Hematopoietic multipotent progenitor cell treated with erythropoietin and hydrocortisone succinate and interleukin-3 and kit ligand, for 17 days (in vitro differentiated cells): Measurements from ENCODE around the gene E4F1.
"Not testable (repeated sequence)": the region's sequence is repeated elsewhere in the genome, so short reads cannot be mapped to it uniquely, and the experiment has no call there.

Experiments
- DNase-seq: peaks from one replicate; pipeline ENCODE4 v3.0.0-alpha.2; 2015; ENCODE audit warnings: low spot score

E4F1 gene

DNA sequence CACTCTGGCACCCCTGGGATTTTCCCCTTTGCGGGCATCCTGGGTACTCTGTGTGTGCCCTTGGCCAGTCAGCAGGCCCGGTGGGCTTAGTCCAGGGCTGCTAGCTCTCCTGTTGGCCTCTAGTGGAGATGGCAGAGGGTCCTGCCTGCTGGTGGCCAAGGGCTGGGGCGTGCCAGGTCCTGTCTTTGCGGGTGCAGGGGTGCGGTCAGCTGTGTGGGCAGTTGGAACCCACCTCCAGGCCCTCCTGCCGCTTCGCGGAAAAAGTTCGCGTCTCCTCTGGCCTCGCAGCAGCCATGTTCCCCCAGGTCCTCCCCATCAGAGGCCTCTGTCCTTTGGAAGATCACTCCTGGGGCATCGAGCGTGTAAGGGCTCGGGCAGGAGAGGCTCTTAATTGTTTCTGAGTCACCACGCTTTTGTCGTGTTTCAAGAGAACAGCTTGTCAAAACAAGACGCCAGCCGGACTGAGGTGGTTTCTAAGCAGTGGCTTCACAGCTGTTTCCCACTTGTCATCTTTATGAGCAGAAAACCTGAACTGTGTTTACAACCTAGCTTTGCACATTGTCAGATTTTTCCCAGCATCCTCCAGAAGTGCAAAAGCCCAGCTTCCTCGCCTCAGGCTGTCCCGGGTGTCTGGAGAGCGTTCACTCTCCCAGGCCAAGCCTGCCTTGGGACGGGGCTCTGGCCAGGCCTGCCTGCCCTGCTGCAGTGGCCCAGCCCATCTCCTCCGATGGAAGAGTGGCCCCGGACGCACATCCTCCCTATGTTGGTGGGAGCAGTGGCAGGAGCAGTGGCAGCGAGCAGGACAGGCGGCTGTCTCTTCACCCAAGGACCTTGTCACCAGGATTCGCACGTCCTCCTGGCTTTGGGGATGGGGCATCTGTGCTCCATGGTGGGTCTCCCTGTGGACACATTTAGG lies 7.9 kb downstream of the E4F1 start:
- DNase-seq: no peak

GRCh38 chr16:2232094-2232990 lies 9.0 kb downstream of the E4F1 start:
- DNase-seq: no peak

DNA sequence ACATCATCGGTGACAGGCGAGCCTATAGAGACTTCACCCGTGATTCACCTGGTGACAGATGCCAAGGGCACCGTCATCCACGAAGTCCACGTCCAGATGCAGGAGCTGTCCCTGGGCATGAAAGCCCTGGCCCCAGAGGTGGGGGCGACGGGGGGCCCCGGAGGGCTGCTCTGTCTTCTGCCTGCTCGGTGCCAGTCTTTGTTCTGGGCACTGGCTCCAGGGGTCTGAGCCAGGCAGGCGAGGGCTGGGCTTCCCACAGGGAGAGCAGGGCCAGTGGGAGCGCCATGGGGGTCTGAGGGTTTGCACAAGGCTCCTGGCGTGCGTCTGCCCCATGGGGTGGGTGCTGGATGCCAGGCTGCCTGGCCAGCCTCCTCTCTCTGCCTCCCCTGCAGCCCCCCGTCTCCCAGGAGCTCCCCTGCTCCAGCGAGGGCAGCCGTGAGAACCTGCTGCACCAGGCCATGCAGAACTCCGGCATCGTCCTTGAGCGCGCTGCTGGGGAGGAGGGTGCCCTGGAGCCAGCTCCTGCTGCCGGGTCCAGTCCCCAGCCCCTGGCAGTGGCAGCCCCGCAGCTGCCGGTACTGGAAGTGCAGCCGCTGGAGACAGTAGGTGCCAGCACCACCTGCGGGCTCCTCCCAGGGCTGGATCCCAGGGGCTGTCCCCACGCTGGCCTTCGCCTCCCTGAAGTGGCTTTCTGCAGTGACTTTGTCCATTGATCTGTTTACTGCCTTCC lies 9.8 kb downstream of the E4F1 start:
- no peak for DNase-seq

GRCh38 chr16:2233872-2234812 lies 10.8 kb downstream of the E4F1 start:
- no peak for DNase-seq

DNA sequence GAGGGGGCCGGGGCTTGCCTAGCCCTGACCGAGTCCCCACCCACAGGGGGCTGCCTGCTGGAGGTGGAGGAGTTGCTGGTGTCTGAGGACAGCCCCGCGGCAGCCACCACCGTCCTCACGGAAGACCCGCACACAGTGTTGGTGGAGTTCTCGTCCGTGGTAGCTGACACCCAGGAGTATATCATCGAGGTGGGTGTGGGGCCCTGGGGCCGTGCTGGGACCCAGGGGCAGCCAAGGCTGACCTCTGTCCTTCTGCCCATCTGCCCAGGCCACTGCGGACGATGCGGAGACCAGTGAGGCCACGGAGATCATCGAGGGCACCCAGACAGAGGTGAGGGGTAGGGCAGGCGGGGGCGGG lies 11.4 kb downstream of the E4F1 start:
- no peak for DNase-seq

DNA sequence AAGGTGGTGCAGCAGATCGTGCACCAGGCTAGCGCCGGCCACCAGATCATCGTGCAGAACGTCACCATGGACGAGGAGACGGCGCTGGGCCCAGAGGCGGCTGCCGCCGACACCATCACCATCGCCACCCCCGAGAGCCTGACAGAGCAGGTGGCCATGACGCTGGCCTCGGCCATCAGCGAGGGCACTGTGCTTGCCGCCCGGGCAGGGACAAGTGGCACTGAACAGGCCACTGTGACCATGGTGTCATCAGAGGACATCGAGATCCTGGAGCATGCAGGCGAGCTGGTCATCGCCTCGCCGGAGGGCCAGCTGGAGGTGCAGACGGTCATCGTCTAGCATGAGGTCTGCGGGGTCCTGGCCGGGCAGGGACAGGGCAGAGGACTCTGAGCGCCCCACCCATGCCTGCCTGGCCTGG lies 11.9 kb downstream of the E4F1 start:
- DNase-seq: no peak

GRCh38 chr16:2235695-2236336 lies 12.4 kb downstream of the E4F1 start:
- DNase-seq: no peak

- no peak for DNase-seq
These were observed 13.1 kb downstream of the E4F1 start, which contains the start of gene DNASE1L2 for GRCh38 chr16:2236337-2237101. DNASE1L2 (plus strand) TSS chr16:2236444; CDS start chr16:2236817, 373 bp downstream.

GRCh38 chr16:2237102-2237482 lies 13.7 kb downstream of the E4F1 start:
- DNase-seq: no peak

DNA sequence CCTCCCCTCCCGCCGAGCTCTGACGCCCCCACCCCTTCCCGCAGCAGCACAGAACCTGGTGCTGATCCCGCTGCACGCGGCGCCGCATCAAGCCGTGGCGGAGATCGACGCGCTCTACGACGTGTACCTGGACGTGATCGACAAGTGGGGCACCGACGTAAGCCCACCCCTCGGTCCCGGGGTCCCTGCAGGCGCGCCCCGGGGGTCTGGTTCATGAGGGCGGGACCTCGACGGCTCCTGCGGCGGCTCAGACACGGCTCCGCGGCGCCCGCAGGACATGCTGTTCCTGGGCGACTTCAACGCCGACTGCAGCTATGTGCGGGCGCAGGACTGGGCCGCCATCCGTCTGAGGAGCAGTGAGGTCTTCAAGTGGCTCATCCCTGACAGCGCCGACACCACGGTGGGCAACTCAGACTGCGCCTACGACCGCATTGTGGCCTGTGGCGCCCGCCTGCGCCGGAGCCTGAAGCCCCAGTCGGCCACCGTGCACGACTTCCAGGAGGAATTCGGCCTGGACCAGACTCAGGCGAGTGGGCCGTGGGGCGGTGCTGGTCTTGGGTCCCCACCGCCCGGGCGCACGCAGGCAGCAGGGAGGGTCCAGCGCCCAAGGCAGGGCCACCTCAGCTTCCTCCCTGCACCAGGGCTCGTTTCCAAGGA lies 14.2 kb downstream of the E4F1 start:
- no peak for DNase-seq

- DNase-seq: no peak
These were observed 14.9 kb downstream of the E4F1 start for GRCh38 chr16:2238150-2238837.

DNA sequence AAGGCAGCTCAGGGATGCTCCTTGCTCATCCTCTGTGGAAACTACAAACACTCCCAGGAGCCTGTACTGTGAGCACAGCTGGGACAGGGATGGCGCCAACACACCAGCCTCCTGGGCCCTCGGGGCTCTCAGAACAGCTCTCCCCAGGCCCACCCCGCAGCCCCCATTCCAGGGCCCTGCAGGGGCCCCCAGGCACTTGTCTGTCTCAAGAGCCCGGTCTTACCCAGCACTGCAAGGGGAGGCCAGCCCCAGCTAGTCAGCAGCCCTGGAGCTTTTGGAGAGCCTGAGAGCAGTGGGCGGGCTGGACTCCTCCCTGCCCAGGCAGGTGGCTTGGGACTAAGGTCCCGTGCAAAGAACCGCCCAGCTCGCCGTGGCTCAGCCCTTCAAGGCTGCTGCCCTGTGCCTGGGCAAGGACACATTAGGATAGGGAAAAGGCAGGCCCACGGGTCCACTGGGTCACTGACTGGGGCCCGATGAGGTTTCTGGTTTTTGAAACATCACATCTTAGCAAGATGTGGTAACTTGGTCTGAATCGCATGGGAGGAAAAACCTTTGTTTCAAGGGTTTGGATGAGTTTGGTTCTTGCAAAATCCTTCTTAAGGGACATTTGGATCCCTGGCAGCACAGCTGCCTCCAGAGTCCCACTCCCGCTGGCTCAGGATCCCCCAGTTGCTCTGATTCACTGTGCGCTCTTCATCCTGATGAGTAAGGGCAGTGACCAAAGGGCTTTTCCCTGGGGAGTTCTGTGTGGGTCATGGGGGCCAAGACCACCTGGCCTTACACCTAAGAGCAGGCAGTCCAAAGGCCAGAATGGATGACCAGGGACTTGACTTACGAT lies 15.7 kb downstream of the E4F1 start:
- no peak for DNase-seq

- DNase-seq: not testable (repeated sequence)
These were observed 16.9 kb downstream of the E4F1 start for GRCh38 chr16:2240331-2240730.

DNA sequence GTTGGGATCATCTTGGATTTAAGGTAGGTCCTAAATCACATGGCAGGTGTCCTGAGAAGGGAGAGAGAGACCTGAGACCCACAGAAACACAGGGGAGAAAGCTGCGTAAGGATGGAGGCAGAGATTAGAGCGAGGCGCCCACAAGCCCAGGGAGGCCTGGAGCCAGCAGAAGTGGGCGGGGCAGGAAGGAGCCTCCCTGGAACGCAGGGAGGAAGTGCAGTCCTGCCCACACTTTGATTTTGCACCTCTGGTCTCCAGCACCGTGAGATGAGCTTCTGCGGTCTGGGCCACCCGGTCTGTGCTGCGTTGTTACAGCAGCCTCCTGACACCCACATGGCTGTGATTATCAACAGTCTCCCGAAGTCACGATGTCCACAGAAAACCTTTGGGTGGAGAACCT lies 19.2 kb downstream of the E4F1 start:
- DNase-seq: no peak

- no peak for DNase-seq
These were observed 19.7 kb downstream of the E4F1 start for GRCh38 chr16:2243031-2243528.

DNA sequence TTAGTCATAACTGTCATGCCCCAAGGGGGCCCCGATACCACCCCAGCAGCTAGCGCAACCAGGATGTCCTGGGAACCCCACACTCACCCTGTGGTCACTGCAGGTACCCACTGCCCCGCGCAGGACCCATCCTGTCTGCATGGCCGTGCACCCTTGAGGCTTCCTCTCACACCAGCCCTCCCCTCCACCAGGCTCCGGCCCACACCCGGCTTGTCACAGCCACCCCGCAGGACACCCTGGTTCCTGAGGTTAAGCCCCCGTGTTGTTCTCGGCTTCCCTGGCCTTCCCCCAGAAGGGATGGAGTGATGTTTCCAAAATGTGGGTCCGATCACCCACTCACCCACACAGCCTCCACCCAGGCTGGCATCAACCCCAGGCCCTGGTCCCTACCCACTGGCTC lies 20.4 kb downstream of the E4F1 start:
- DNase-seq: no peak

DNA sequence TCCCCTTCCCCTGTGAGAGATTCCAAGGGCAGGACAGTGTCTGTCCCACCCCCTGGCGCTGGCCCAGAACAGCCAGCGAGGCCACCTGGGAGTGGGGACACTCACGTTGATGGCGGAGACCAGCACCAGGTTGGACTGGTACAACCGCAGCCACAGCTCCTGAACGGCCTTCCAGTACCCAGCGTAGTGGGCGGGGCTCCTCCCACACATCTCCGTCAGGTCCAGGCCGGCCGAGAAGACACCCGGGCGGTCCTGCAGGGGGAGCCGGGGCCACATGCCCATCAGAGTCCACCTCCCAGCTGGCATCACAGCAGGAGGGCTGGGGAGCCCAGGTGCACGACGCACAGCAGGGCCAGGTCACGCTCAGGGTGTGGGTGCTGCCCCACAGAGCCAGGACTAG lies 20.9 kb downstream of the E4F1 start:
- DNase-seq: no peak
